ENCODE measurements around the gene PRDM2.

DNA sequence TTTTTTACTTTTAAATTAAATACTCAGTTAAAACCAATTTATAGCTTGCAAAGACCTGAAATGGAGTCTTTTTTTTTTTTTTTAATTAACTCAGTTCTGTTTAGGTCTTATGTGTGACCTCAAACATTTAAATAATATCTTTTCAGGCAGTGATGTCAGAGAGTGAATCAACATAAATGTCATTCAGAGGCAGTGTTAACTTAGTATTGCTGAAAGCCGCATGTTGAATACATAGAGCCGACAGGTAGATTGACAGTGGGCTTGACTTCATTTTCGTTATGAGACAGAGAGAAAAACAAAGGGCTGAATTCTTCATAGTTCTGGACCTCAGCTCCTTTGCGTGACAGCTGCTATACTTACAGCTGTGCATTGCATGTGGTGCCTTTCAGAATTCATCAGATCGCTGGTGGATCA is 51.5 kb downstream of the PRDM2 start:
- TF ChIP-seq EZH2 (IDR thresholded peaks at IDR 0.05; ENCODE audit: insufficient read depth, poor library complexity, severe bottlenecking), result no peak
- no peak for TF ChIP-seq EZH2phosphoT487 (IDR thresholded peaks at IDR 0.05; ENCODE audit: insufficient read depth, low read depth)
